GM18867 (cell line): Measurements from ENCODE around the gene MRTFA.
"Not testable (repeated sequence)": the region's sequence is repeated elsewhere in the genome, so short reads cannot be mapped to it uniquely, and the experiment has no call there.

Source experiments
- ATAC-seq: cut with Tn5 transposase; IDR thresholded peaks from one replicate; pipeline ENCODE4 v1.9.1; 2021; ENCODE audit warnings: mild to moderate bottlenecking, moderate library complexity; ENCODE audit not compliant: unreplicated experiment

The MRTFA gene

GRCh38 chr22:40403141-40403540, 233.4 kb downstream of the MRTFA start:
- no peak for ATAC-seq

- no peak for ATAC-seq
Observed at GRCh38 chr22:40401981-40402406, 234.5 kb downstream of the MRTFA start.

GRCh38 chr22:40401532-40401931, 235.0 kb downstream of the MRTFA start:
- ATAC-seq, result no peak

- ATAC-seq, result no peak
Observed at GRCh38 chr22:40400159-40400558, 236.4 kb downstream of the MRTFA start.

- ATAC-seq, result no peak
Observed at GRCh38 chr22:40399621-40400020, 236.9 kb downstream of the MRTFA start.

- ATAC-seq, result no peak
Observed at GRCh38 chr22:40397396-40397795, 239.1 kb downstream of the MRTFA start.

GRCh38 chr22:40396882-40397281, 239.6 kb downstream of the MRTFA start:
- no peak for ATAC-seq

GRCh38 chr22:40395607-40396006, 240.9 kb downstream of the MRTFA start:
- no peak for ATAC-seq

GRCh38 chr22:40394607-40395006, 241.9 kb downstream of the MRTFA start:
- ATAC-seq, result no peak

GRCh38 chr22:40392618-40393017, 243.9 kb downstream of the MRTFA start:
- ATAC-seq, result no peak

- no peak for ATAC-seq
Observed at GRCh38 chr22:40391417-40391816, 245.1 kb downstream of the MRTFA start.

GRCh38 chr22:40388231-40388630, 248.3 kb downstream of the MRTFA start:
- ATAC-seq, result no peak

GRCh38 chr22:40387746-40388145, 248.8 kb downstream of the MRTFA start:
- ATAC-seq, result no peak

GRCh38 chr22:40385036-40385782, 251.3 kb downstream of the MRTFA start:
- no peak for ATAC-seq

- ATAC-seq, result no peak
Observed at GRCh38 chr22:40383905-40384304, 252.6 kb downstream of the MRTFA start.

- no peak for ATAC-seq
Observed at GRCh38 chr22:40381461-40381860, 255.1 kb downstream of the MRTFA start.

GRCh38 chr22:40378448-40378847, 258.1 kb downstream of the MRTFA start:
- not testable (repeated sequence) for ATAC-seq

- no peak for ATAC-seq
Observed at GRCh38 chr22:40377931-40378330, 258.6 kb downstream of the MRTFA start.

GRCh38 chr22:40376149-40376548, 260.4 kb downstream of the MRTFA start:
- no peak for ATAC-seq

- ATAC-seq, result no peak
Observed at GRCh38 chr22:40374567-40374966, 262.0 kb downstream of the MRTFA start.

GRCh38 chr22:40368836-40369235, 267.7 kb downstream of the MRTFA start:
- no peak for ATAC-seq

- ATAC-seq, result no peak
Observed at GRCh38 chr22:40368016-40368415, 268.5 kb downstream of the MRTFA start.

GRCh38 chr22:40367342-40367741, 269.2 kb downstream of the MRTFA start:
- ATAC-seq, result no peak
